Psoas muscle (tissue), 8 donors: ENCODE data around the gene CELF4. TPM values are rescaled to one million over a fixed set of nuclear protein-coding genes. Genes with fewer than 3 reads are reported as not detected.

Experiments
- ATAC-seq, 4 donors: fragments of 200-7000 bp; cut with Tn5 transposase; one replicate each; pipeline ENCODE4 v1.9.1; 2020; ENCODE audit warnings: moderate library complexity in 3 of 4, mild to moderate bottlenecking in 2 of 4
- DNase-seq, 2 donors: peaks; one replicate each; pipeline ENCODE4 v3.0.0-alpha.2; 2020
- H3K27ac ChIP-seq: fragments of 200-600 bp; one replicate; pipeline ENCODE4 v1.8.0; 2022
- H3K27me3 ChIP-seq, 3 donors: fragments of 200-600 bp in 1 of 3; one replicate each; pipeline versions ENCODE4 v1.6.1 to v1.8.0; 2013 to 2022; ENCODE audit warnings: low read length in 2 of 3, mild to moderate bottlenecking in 2 of 3, moderate library complexity in 1 of 3; ENCODE audit not compliant: insufficient read depth in 3 of 3
- H3K36me3 ChIP-seq, 2 donors: fragments of 200-600 bp in 1 of 2; one replicate each; pipeline versions ENCODE4 v1.6.1 to v1.8.0; 2013 to 2022; ENCODE audit warnings: low read depth in 1 of 2, mild to moderate bottlenecking in 1 of 2, moderate library complexity in 1 of 2; ENCODE audit not compliant: insufficient read depth in 1 of 2
- H3K4me1 ChIP-seq: fragments of 200-600 bp; one replicate; pipeline ENCODE4 v1.8.0; 2022
- H3K4me3 ChIP-seq: fragments of 200-600 bp; one replicate; pipeline ENCODE4 v1.8.0; 2022; ENCODE audit warnings: mild to moderate bottlenecking
- H3K9me3 ChIP-seq: fragments of 200-600 bp; one replicate; pipeline ENCODE4 v1.8.0; 2022
- CTCF ChIP-seq: fragments of 200-600 bp; IDR thresholded peaks from one replicate; pipeline ENCODE4 v1.8.0; 2022; ENCODE audit warnings: antibody characterized with exemption
- WGBS, 3 donors: extraction: QIAGEN DNeasy Blood & Tissue Kit; methylation state at CpG; one replicate each; pipeline versions ENCODE4 v1.1.6 to v1.1.7; 2013; 5-methylcytosine and 5-hydroxymethylcytosine counted together
- intact Hi-C, 2 donors: fragments of 100-400 bp; cut with DNase I; formaldehyde crosslinking; loops; one replicate each; pipeline versions ENCODE4 v1.11.0 to v1.14.2; 2022
- polyA plus RNA-seq, 3 donors: library from polyadenylated mRNA; stranded (reverse); fragments of 200-250 nt; gene quantifications; one replicate each; pipeline ENCODE4 v1.2.3, GENCODE V29; 2013
- total RNA-seq, 4 donors: library from RNA; stranded (reverse); fragmentation: NEBNext Ultra II Directional in 2 of 4; extraction: Animal tissue kit (Norgen Biotek cat#: 25700) in 2 of 4; gene quantifications; one replicate each; pipeline versions ENCODE4 v1.2.1 to v1.2.4, GENCODE V29; 2021 to 2023
- donor health status: healthy with polysubstance abuse.
- donor health status: DM: no; HTN: no; CAD: no; lungs with moderate emphysema.
- donor health status: Bipolar disorder and iron deficiency.
- donor health status: healthy.
- donor health status: DM: yes; HTN: yes; CAD: no.
- donor health status: DM: no; HTN: no; CAD: no.
- donor health status: DM: no; HTN: no; CAD: no.
- donor health status: DM: yes; HTN: yes; CAD: no.

Gene CELF4
- total and polyA plus RNA-seq, 7 donors: 0.17 to 0.28 (median 0.17) TPM; not detected in 3

GRCh38 chr18:37435150-37435867, 130.3 kb downstream of the CELF4 start:
- intact Hi-C loops: no loop called here
- 64 to 68% (median 65%) methylated on average over 5 of the region's 5 CpGs for WGBS, 3 donors
- no peak for TF ChIP-seq CTCF
- Histone ChIP-seq H3K27me3 (peaks cover 0 to 12% (median 9%) of the 10 kb centered on the region in 3 donors), H3K4me1 (no peaks in the 10 kb centered on the region), H3K27ac (no peak overlapping the region), H3K9me3 (no peaks in the 10 kb centered on the region), H3K4me3 (no peak overlapping the region), H3K36me3 (no peaks in the 10 kb centered on the region)
- ATAC-seq (no peak), DNase-seq (no peak)

DNA sequence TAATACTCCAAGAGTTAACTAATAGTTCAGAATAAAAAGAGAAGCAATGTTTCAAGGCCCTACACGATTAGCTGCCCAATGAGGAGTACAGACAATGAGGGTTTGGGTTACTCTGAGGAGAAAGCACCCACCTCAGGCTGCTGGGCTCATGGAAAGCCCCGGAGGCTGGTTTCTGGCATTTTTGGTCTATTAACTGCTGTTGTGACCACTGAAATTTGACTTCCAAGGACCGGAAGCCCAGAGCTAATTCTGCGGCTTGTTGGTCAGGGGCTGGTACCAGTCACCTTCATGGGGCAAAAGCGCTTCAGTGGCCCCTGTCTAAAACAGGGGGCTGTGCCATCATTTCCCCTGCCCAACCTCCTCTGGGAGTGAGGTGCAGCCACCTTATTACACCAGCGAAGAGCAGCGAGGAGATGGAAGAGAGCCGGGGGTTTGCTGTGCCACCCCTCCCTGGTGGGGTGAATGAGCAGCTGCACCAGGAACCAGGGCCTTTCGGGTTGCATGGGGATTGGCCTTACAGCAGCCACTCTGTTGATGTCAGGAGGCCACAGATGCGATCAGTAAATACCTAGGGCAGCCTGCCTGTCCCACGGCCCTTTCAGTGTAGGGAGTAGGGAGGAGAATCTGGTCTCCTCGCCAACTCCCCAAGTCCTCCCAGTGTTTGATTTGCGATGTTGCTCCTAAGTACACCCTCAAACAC, 131.3 kb downstream of the CELF4 start:
- 71 to 74% (median 73%) methylated on average over 13 of the region's 13 CpGs for WGBS, 3 donors
- Histone ChIP-seq H3K27me3 (peaks cover 0 to 12% (median 9%) of the 10 kb centered on the region in 3 donors), H3K9me3 (no peaks in the 10 kb centered on the region), H3K36me3 (no peaks in the 10 kb centered on the region), H3K27ac (no peak overlapping the region), H3K4me1 (no peaks in the 10 kb centered on the region), H3K4me3 (no peak overlapping the region)
- no peak for TF ChIP-seq CTCF
- ATAC-seq: no peak
- no peak for DNase-seq
- intact Hi-C loops: no loop called here

DNA sequence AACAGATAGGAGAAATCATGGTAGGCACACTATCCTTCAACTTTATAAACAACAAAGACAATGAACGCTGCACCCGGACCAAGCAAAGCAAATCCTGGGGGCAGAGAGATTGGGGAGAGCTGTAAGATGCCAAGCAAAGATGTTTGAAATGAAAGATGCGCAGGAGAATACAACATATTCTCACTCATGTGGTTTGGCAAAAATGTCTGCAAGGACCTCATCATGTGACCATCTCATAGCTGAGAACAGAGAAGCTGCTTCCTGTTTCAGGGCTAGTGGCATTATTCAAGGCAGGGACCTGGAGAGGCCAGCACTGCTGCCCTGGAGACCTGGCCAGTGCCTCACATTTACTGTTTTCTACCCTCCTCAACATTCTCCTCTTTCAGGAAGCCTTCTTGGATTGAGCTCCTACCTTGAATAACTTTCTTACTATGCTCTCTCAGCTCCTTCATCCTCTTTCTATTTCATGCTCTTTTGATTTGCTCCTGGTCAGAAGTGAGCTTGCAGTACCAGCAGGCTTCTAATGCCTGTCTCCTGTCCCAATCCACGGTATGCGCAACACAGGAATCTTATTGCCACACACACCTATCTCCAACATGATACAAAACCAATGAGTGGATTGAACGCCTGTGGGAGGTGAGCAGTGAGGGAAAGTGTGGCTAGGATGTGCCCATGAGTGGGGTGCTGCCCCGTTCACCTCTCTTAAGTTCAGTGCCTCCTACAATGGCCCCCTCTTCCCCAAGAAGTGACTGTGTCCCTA, 133.0 kb downstream of the CELF4 start:
- no peak for DNase-seq
- H3K4me3 ChIP-seq: no peak overlapping the region
- 90 to 93% (median 90%) methylated on average over 7 of the region's 7 CpGs for WGBS, 3 donors

More for the DNA sequence above, 133.0 kb downstream of the CELF4 start:
- H3K9me3 ChIP-seq: no peaks in the 10 kb centered on the region
- no peaks in the 10 kb centered on the region for H3K4me1 ChIP-seq
- intact Hi-C loops: no loop called here
- H3K27me3 ChIP-seq: peaks cover 0 to 9% (median 5%) of the 10 kb centered on the region in 3 donors
- no peak for TF ChIP-seq CTCF
- H3K36me3 ChIP-seq: no peaks in the 10 kb centered on the region
- ATAC-seq: no peak
- no peak overlapping the region for H3K27ac ChIP-seq
